Right lobe of liver (tissue), 4 donors: Measurements from ENCODE around the gene TEX261.

Experiments used
- CTCF ChIP-seq, 4 donors: fragments of 200-600 bp in 3 of 4; fragments of 450-650 bp in 1 of 4; IDR thresholded peaks; one replicate each; pipeline versions ENCODE4 v1.5.1 to v1.8.0; 2016 to 2022; ENCODE audit warnings: antibody characterized with exemption in 4 of 4, mild to moderate bottlenecking in 2 of 4
- POLR2A ChIP-seq: fragments of 450-650 bp; IDR thresholded peaks from one replicate; pipeline ENCODE4 v1.6.1; 2017; ENCODE audit warnings: antibody characterized with exemption, mild to moderate bottlenecking
- donor health status: DM: no; HTN: no; CAD: no.
- donor health status: DM: no; HTN: no; CAD: no.
- donor health status: DM: no; HTN: yes; CAD: no.

- TF ChIP-seq CTCF (IDR thresholded peaks at IDR 0.05): no peak
- TF ChIP-seq POLR2A: no peak
Observed at GRCh38 chr2:70999362-70999761, 4.7 kb upstream of the TEX261 start.
